GM13977 (cell line): ENCODE results near the gene SGK2.

ENCODE experiments used
- DNase-seq: peaks from one replicate; pipeline ENCODE4 v3.0.0; 2012; ENCODE audit warnings: low spot score
- in situ Hi-C: fragments of 300-500 bp; cut with MboI; formaldehyde crosslinking; loops from one replicate; pipeline ENCODE4 v1.12.0; 2022; ENCODE audit warnings: low sequenced_read_pairs, low pct_unique_long_range_greater_than_20kb, mixed read lengths, inconsistent platforms; ENCODE audit not compliant: unreplicated experiment
- TF ChIP-seq, protein P1 (sequence below): IDR thresholded peaks from 2 replicates; pipeline ENCODE4 v1.5.1; 2012; ENCODE audit warnings: mild to moderate bottlenecking, control low read depth; ENCODE audit not compliant: insufficient read depth; ENCODE audit errors: extremely low read depth, missing control alignments

The SGK2 gene

DNA sequence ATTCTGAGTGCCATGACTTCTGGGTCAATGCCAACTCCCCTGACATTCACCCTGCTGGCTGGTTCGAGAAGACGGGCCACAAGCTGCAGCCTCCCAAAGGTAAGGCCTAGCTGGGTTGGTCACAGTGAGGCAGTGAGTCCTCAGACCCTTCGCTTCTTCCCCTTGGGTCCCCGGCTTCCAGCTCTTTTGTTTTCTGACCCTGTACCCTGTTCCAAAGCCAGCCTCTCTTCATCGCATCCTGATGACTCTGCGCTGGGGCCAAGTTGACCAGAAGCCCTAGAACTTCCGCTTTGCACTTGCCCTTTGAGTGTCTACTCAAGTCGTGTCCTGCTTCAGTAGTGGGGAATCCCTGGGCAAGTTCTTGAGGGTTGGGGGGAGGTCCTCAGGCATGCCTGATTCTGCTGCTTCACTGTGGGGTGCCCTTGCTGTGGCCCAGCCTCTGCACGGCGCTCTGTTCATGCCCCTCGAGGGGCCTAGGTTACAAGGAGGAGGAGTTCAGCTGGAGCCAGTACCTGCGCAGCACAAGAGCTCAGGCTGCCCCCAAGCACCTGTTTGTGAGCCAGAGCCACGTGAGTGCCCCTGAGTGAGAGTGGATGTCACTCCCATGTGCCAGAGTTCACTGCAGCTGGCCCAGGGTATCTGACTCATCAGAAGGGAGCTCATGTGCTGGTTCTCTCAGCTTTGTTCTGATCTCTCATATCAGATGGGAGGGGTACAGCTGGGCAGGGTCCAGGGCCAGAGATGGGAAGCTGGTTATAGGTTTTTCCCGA is 28.3 kb upstream of the SGK2 start:
- in situ Hi-C loops: loop anchor here (10.0 to 25.0 kb wide), 2 partner anchors 164 to 557 kb away; no protein-coding TSS in a partner anchor
- no peak for DNase-seq
- TF ChIP-seq, protein P1, sequence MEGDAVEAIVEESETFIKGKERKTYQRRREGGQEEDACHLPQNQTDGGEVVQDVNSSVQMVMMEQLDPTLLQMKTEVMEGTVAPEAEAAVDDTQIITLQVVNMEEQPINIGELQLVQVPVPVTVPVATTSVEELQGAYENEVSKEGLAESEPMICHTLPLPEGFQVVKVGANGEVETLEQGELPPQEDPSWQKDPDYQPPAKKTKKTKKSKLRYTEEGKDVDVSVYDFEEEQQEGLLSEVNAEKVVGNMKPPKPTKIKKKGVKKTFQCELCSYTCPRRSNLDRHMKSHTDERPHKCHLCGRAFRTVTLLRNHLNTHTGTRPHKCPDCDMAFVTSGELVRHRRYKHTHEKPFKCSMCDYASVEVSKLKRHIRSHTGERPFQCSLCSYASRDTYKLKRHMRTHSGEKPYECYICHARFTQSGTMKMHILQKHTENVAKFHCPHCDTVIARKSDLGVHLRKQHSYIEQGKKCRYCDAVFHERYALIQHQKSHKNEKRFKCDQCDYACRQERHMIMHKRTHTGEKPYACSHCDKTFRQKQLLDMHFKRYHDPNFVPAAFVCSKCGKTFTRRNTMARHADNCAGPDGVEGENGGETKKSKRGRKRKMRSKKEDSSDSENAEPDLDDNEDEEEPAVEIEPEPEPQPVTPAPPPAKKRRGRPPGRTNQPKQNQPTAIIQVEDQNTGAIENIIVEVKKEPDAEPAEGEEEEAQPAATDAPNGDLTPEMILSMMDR: no peak

DNA sequence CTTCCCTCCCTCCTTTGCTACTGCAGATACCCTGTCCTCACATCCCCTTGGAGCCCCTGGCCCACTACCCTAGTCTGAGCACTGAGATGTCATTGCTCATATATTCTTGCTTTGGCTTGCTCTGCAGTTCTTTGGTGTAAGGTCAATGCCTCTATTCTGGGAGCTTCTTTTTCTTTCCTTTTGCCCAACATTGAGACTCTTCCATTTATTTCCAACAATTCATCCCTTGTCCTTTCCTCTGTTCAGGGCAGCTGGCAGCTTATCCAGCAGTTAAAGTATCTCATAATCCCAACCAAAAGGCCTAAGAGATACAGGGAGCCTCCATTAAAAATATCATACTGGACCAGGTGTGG is 27.8 kb upstream of the SGK2 start:
- in situ Hi-C loops: loop anchor here (10.0 to 25.0 kb wide), 2 partner anchors 164 to 556 kb away; no protein-coding TSS in a partner anchor
- DNase-seq: no peak
- TF ChIP-seq, protein P1: no peak

DNA sequence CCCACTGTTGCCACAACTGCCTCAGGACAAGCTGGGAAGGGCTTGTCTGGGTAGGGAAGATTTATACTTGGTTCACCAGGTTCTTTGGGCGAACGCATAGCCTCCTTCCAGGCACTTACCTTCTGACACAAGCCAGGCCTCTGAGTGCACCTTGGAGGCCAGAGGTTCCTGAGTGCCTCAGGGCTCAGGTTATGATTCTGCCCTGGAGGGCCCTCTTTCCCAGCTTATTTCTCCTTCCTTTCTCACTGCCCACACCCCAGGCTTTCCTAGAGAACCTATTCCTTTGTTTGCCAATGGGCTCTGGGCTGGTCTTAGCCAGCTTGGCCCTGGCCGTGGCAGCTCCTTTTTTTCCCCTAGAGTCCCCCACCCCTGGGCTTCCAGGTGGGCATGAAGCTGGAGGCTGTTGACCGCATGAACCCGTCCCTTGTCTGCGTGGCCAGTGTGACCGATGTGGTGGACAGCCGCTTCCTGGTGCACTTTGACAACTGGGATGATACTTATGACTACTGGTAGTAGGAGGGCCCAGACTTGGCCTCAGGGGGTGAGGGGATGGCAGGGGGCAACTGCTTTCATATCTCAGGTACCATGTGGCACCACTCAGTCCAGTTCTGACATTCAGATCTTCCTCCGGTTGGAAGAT is 26.3 kb upstream of the SGK2 start:
- TF ChIP-seq, protein P1: no peak
- DNase-seq: no peak
- in situ Hi-C loops: loop anchor here (10.0 to 25.0 kb wide), 2 partner anchors 162 to 555 kb away; no protein-coding TSS in a partner anchor

DNA sequence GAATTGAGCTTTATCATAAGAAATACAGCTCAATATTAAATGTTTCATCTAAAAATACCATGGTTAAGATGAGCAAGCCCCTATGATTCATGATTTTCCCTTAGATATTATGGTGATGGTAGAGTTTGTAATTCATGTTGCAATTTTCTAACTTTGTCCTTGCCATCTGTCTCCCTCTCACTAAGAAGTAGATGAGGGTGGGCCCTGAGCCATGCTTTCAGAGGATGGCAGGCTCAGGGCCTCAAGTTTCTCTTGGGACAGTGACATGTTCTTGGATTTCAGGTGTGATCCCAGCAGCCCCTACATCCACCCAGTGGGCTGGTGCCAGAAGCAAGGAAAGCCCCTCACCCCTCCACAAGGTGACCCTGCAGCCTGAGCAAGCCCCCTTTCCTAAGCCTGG is 25.8 kb upstream of the SGK2 start:
- TF ChIP-seq, protein P1: no peak
- in situ Hi-C loops: loop anchor here (10.0 to 25.0 kb wide), 2 partner anchors 162 to 554 kb away; no protein-coding TSS in a partner anchor
- DNase-seq: no peak

DNA sequence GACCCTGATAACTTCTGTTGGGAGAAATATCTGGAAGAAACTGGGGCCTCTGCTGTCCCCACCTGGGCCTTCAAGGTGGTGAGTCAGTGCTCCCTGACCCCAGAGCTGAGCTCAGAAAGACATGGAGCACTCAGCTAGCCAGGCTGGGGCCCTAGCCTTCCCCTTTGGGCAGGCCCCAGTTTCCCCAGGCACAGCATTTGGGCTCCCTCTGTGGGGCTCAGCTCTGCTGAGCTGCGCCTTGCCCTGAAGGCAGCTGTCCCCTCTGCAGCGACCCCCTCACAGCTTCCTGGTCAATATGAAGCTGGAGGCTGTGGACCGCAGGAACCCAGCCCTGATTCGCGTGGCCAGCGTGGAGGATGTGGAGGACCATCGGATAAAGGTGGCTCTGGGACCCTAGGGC is 24.8 kb upstream of the SGK2 start:
- no peak for DNase-seq
- TF ChIP-seq, protein P1: no peak
- in situ Hi-C loops: loop anchor here (10.0 to 25.0 kb wide), 2 partner anchors 161 to 553 kb away; no protein-coding TSS in a partner anchor

DNA sequence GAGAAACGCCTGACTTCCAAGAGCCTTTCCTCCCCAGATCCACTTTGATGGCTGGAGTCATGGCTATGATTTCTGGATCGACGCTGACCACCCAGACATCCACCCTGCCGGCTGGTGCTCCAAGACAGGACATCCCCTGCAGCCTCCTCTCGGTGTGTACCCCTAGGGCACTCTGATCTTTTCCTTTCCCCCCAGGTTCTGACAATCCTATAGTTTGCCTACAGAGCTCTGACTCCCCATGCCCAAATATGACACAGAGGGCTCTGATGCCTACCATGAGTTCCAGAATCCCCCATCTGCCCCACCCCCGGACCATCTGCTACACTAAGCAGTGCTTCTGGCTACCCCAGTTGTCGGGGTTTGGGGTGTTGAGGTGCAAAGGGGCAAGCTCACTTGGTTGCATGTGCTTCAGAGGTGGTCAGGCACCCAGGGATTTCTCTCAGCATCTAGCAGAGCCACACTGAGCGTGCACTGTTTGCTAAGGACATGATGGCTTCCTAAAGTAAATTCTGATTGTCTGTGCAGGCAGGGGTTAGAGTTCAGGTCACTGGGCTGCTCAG is 24.0 kb upstream of the SGK2 start:
- in situ Hi-C loops: loop anchor here (10.0 to 25.0 kb wide), 2 partner anchors 160 to 552 kb away; no protein-coding TSS in a partner anchor
- DNase-seq: no peak
- TF ChIP-seq, protein P1: no peak
